Measurements from ENCODE around the gene FOXP1. TPM values are rescaled to one million over a fixed set of nuclear protein-coding genes. Genes with fewer than 3 reads are reported as not detected.

Gene FOXP1
- total RNA-seq, 2 donors from 2014 or later, result 109 to 112 TPM

- intact Hi-C loops (cut with DNase I), result no loop called here
- DNase-seq (ENCODE audit: low spot score), result no peak
Measured at GRCh38 chr3:71423151-71423906, 160.2 kb downstream of the FOXP1 start.

- DNase-seq (ENCODE audit: low spot score), result no peak
- intact Hi-C loops (cut with DNase I), result no loop called here
Measured at GRCh38 chr3:71421820-71422566, 161.5 kb downstream of the FOXP1 start.

- intact Hi-C loops (cut with DNase I), result no loop called here
- DNase-seq (ENCODE audit: low spot score), result no peak
Measured at GRCh38 chr3:71421475-71421819, 162.1 kb downstream of the FOXP1 start.

GRCh38 chr3:71419369-71419768 is 164.2 kb downstream of the FOXP1 start:
- DNase-seq (ENCODE audit: low spot score), result no peak
- intact Hi-C loops (cut with DNase I), result no loop called here

- DNase-seq (ENCODE audit: low spot score), result no peak
- intact Hi-C loops (cut with DNase I), result no loop called here
Measured at GRCh38 chr3:71417791-71418190, 165.7 kb downstream of the FOXP1 start.

GRCh38 chr3:71416876-71417275 is 166.7 kb downstream of the FOXP1 start:
- intact Hi-C loops (cut with DNase I), result no loop called here
- no peak for DNase-seq (ENCODE audit: low spot score)

- intact Hi-C loops (cut with DNase I), result no loop called here
- no peak for DNase-seq (ENCODE audit: low spot score)
Measured at GRCh38 chr3:71415681-71416122, 167.8 kb downstream of the FOXP1 start.

- intact Hi-C loops (cut with DNase I), result no loop called here
- DNase-seq (ENCODE audit: low spot score), result no peak
Measured at GRCh38 chr3:71414189-71414927, 169.2 kb downstream of the FOXP1 start.

- intact Hi-C loops (cut with DNase I), result no loop called here
- DNase-seq (ENCODE audit: low spot score), result no peak
Measured at GRCh38 chr3:71413572-71413971, 170.0 kb downstream of the FOXP1 start.

- DNase-seq (ENCODE audit: low spot score), result no peak
- intact Hi-C loops (cut with DNase I), result no loop called here
Measured at GRCh38 chr3:71409352-71409751, 174.2 kb downstream of the FOXP1 start.

GRCh38 chr3:71408903-71409302 is 174.6 kb downstream of the FOXP1 start:
- DNase-seq (ENCODE audit: low spot score), result no peak
- intact Hi-C loops (cut with DNase I), result no loop called here

GRCh38 chr3:71407823-71408222 is 175.7 kb downstream of the FOXP1 start:
- intact Hi-C loops (cut with DNase I), result no loop called here
- DNase-seq (ENCODE audit: low spot score), result no peak

- intact Hi-C loops (cut with DNase I), result no loop called here
- no peak for DNase-seq (ENCODE audit: low spot score)
Measured at GRCh38 chr3:71406972-71407810, 176.3 kb downstream of the FOXP1 start.

- no peak for DNase-seq (ENCODE audit: low spot score)
- intact Hi-C loops (cut with DNase I), result no loop called here
Measured at GRCh38 chr3:71402911-71403310, 180.6 kb downstream of the FOXP1 start.

- intact Hi-C loops (cut with DNase I), result no loop called here
- DNase-seq (ENCODE audit: low spot score), result no peak
Measured at GRCh38 chr3:71402280-71402679, 181.2 kb downstream of the FOXP1 start.

GRCh38 chr3:71401695-71402231 is 181.8 kb downstream of the FOXP1 start:
- intact Hi-C loops (cut with DNase I), result no loop called here
- no peak for DNase-seq (ENCODE audit: low spot score)

GRCh38 chr3:71400986-71401451 is 182.5 kb downstream of the FOXP1 start:
- no peak for DNase-seq (ENCODE audit: low spot score)
- intact Hi-C loops (cut with DNase I), result no loop called here

GRCh38 chr3:71399478-71399877 is 184.1 kb downstream of the FOXP1 start:
- intact Hi-C loops (cut with DNase I), result no loop called here
- DNase-seq (ENCODE audit: low spot score), result no peak
